Colonic mucosa (tissue), 4 donors: ENCODE data around the gene TMEM187. TPM values are rescaled to one million over a fixed set of nuclear protein-coding genes. Genes with fewer than 3 reads are reported as not detected.
A peak's percentile ranks its signal among the peaks of the same experiment; 100 is the strongest.

Experiments used
- DNase-seq: peaks from one replicate; pipeline ENCODE4 v3.0.0-alpha.2; 2020
- H3K27ac ChIP-seq: fragments of 200-600 bp; one replicate; pipeline ENCODE4 v1.8.0; 2021
- H3K27me3 ChIP-seq: fragments of 200-600 bp; one replicate; pipeline ENCODE4 v1.8.0; 2021
- H3K36me3 ChIP-seq: fragments of 200-600 bp; one replicate; pipeline ENCODE4 v1.8.0; 2021
- H3K4me1 ChIP-seq: fragments of 200-600 bp; one replicate; pipeline ENCODE4 v1.8.0; 2021; ENCODE audit warnings: mild to moderate bottlenecking
- H3K4me3 ChIP-seq: fragments of 200-600 bp; one replicate; pipeline ENCODE4 v1.8.0; 2021
- H3K9ac ChIP-seq, 2 donors: one replicate each; pipeline ENCODE4 v1.7.0; 2013; ENCODE audit warnings: control low read depth in 2 of 2, low read depth in 2 of 2, low read length in 2 of 2
- H3K9me3 ChIP-seq: fragments of 200-600 bp; one replicate; pipeline ENCODE4 v1.8.0; 2021
- intact Hi-C: fragments of 100-400 bp; cut with DNase I; formaldehyde crosslinking; loops from one replicate; pipeline ENCODE4 v1.14.1; 2022
- total RNA-seq, 2 donors: library from RNA; stranded (reverse); fragmentation: NEBNext Ultra II Directional in 1 of 2; extraction: Animal tissue kit (Norgen Biotek cat#: 25700) in 1 of 2; gene quantifications; one replicate each; pipeline ENCODE4 v1.2.1, GENCODE V29; 2021
- TF ChIP-seq, protein P1 (sequence below): fragments of 200-600 bp; IDR thresholded peaks from one replicate; pipeline ENCODE4 v1.8.0; 2022; ENCODE audit warnings: antibody characterized with exemption, mild to moderate bottlenecking
- donor health status: healthy.
- donor health status: DM: no; HTN: no; CAD: no.
- donor health status: DM: no; HTN: no; CAD: no.

Gene TMEM187
- total RNA-seq, 2 donors from 2014 or later = 8.7 to 19.2 TPM

GRCh38 chrX:153944800-153945150, 27.8 kb upstream of the TMEM187 start:
- H3K9ac ChIP-seq = peak overlapping the region; percentile 12 to 24
- H3K4me3 ChIP-seq = peak overlapping the region; percentile 22
- TF ChIP-seq, protein P1, sequence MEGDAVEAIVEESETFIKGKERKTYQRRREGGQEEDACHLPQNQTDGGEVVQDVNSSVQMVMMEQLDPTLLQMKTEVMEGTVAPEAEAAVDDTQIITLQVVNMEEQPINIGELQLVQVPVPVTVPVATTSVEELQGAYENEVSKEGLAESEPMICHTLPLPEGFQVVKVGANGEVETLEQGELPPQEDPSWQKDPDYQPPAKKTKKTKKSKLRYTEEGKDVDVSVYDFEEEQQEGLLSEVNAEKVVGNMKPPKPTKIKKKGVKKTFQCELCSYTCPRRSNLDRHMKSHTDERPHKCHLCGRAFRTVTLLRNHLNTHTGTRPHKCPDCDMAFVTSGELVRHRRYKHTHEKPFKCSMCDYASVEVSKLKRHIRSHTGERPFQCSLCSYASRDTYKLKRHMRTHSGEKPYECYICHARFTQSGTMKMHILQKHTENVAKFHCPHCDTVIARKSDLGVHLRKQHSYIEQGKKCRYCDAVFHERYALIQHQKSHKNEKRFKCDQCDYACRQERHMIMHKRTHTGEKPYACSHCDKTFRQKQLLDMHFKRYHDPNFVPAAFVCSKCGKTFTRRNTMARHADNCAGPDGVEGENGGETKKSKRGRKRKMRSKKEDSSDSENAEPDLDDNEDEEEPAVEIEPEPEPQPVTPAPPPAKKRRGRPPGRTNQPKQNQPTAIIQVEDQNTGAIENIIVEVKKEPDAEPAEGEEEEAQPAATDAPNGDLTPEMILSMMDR = no peak
- intact Hi-C loops = no loop called here
- H3K9me3 ChIP-seq = no peaks in the 10 kb centered on the region
- peak overlapping the region; percentile 33 for H3K27ac ChIP-seq
- H3K4me1 ChIP-seq = no peaks in the 10 kb centered on the region
- H3K27me3 ChIP-seq = no peaks in the 10 kb centered on the region
- H3K36me3 ChIP-seq = no peaks in the 10 kb centered on the region
- no peak for DNase-seq

DNA sequence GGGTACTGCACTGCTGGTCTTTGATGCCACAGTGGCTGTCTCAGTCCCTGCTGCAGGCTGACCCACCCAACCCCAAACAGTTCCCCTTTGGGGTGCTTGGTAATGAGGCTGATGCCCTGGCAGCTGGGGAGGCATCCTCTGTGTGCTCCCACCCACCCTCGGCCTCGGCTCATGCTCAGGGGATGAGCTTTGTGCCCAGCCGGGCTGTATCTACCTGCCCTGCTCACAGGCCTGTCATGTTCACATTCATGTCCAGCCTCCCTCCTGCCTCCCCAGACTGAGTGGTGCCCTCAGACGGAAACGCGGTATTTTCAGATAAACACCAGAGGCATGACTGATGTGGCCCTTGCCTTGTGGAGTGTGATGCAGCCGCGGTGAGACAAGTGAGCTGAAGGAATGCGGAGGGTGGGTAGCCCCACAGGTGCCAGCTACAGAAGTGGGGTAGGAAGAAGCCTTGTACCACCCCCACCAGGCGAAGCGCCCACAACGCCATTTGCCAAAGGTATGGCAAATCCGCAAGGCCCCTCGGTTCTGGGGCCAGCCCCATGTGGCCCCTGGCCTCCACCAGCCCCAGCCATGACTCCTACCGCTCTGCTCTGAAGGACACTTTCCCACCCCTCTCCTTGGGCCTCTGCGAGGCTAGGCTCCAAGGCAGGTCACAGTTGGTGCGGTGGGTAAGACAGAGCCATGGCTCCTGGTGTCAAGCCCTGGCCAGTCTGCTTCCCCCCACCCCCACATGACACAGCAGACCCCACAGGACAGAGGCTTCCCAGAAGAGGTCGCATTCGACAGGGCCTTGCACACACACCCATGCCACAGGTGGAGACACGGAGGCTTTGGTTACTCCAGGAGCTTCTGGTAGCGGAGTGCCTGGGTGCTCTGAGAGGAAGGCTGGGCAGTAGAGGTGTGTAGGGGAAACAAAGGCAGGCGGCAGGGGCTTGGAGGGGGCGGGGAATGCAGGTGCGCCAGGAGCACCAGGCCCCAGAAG, 26.3 kb upstream of the TMEM187 start:
- intact Hi-C loops = no loop called here
- Histone ChIP-seq H3K27me3 (no peaks in the 10 kb centered on the region), H3K9me3 (no peaks in the 10 kb centered on the region), H3K4me3 (no peak overlapping the region), H3K9ac (no peak overlapping the region), H3K36me3 (no peaks in the 10 kb centered on the region), H3K4me1 (no peaks in the 10 kb centered on the region), H3K27ac (no peak overlapping the region)
- TF ChIP-seq, protein P1 = no peak
- DNase-seq = no peak

GRCh38 chrX:153947009-153947769, 25.4 kb upstream of the TMEM187 start:
- Histone ChIP-seq H3K27me3 (no peaks in the 10 kb centered on the region), H3K4me1 (no peaks in the 10 kb centered on the region), H3K9ac (no peak overlapping the region), H3K4me3 (no peak overlapping the region), H3K27ac (no peak overlapping the region), H3K9me3 (no peaks in the 10 kb centered on the region), H3K36me3 (no peaks in the 10 kb centered on the region)
- DNase-seq = peak; percentile 84
- intact Hi-C loops = no loop called here
- TF ChIP-seq, protein P1 = peak; percentile 84

DNA sequence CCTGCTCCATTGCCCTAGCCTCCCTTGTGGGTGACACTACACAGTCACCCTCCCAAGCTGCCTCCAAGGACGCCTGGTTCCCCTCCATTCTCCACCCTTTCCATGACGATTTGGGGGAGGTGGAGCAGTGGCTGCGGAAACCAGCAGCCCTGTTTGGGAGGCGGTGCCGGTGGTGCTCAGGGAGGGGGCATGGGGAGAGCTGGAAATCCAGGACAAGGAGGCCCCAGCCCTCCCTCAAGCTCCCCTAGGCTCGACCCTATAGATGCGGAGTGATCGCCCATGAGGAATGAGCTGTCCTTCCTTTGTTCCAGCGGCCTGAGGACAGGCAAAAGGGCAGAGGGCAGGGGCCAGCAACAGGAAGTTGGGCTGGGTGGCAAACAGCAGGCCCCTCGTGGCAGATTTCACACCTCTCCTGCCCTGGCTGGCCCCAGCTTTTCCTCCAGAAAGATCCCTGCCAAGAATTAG, 24.5 kb upstream of the TMEM187 start:
- no peaks in the 10 kb centered on the region for H3K9me3 ChIP-seq
- H3K4me3 ChIP-seq = no peak overlapping the region
- H3K9ac ChIP-seq = no peak overlapping the region
- no peaks in the 10 kb centered on the region for H3K36me3 ChIP-seq
- no peaks in the 10 kb centered on the region for H3K27me3 ChIP-seq
- intact Hi-C loops = no loop called here
- no peak overlapping the region for H3K27ac ChIP-seq
- DNase-seq = no peak
- H3K4me1 ChIP-seq = no peaks in the 10 kb centered on the region
- TF ChIP-seq, protein P1 = no peak
